Naive B cell (primary cell): ENCODE measurements around the gene GABRA5. TPM values are rescaled to one million over a fixed set of nuclear protein-coding genes. Genes with fewer than 3 reads are reported as not detected.
A peak's percentile ranks its signal among the peaks of the same experiment; 100 is the strongest.
"Not testable (repeated sequence)": the region's sequence is repeated elsewhere in the genome, so short reads cannot be mapped to it uniquely, and the experiment has no call there.

ENCODE experiments used
- ATAC-seq, 2 donors: fragments of 150-1000 bp; cut with Tn5 transposase; 2 replicates each; pipeline ENCODE4 v1.10.0; 2021; ENCODE audit warnings: low read depth in 2 of 2, mild to moderate bottlenecking in 2 of 2, moderate library complexity in 2 of 2
- DNase-seq: peaks from one replicate; pipeline ENCODE4 v3.0.0; 2022
- H3K27ac Mint-ChIP-seq, 6 donors: one replicate each; pipeline ENCODE4 v1.8.0; 2020 to 2022; ENCODE audit warnings: mild to moderate bottlenecking in 6 of 6, mixed read lengths in 6 of 6, moderate library complexity in 5 of 6, inconsistent platforms in 2 of 6
- H3K27me3 Mint-ChIP-seq, 3 donors: one replicate each; pipeline ENCODE4 v1.8.0; 2021 to 2022; ENCODE audit warnings: mixed read lengths in 3 of 3, mild to moderate bottlenecking in 1 of 3
- H3K36me3 Mint-ChIP-seq, 2 donors: one replicate each; pipeline ENCODE4 v1.8.0; 2020 to 2022; ENCODE audit warnings: mixed read lengths in 2 of 2, inconsistent platforms in 1 of 2, mild to moderate bottlenecking in 1 of 2
- H3K4me1 Mint-ChIP-seq, 3 donors: one replicate each; pipeline ENCODE4 v1.8.0; 2020 to 2022; ENCODE audit warnings: mixed read lengths in 3 of 3, inconsistent platforms in 1 of 3, mild to moderate bottlenecking in 1 of 3, moderate library complexity in 1 of 3
- H3K4me3 Mint-ChIP-seq, 8 donors: one replicate each; pipeline ENCODE4 v1.8.0; 2020 to 2022; ENCODE audit warnings: mild to moderate bottlenecking in 8 of 8, mixed read lengths in 8 of 8, moderate library complexity in 8 of 8, inconsistent platforms in 2 of 8
- H3K9me3 Mint-ChIP-seq, 7 donors: one replicate each; pipeline ENCODE4 v1.8.0; 2020 to 2022; ENCODE audit warnings: mixed read lengths in 7 of 7, mild to moderate bottlenecking in 5 of 7, inconsistent platforms in 2 of 7, moderate library complexity in 1 of 7
- polyA plus RNA-seq, 6 donors: library from polyadenylated mRNA; unstranded; fragments of 300-500 nt; fragmentation: Illumina TruSeq; gene quantifications; one replicate each; pipeline ENCODE4 v1.2.3, GENCODE V29; 2021; ENCODE audit warnings: low read depth in 6 of 6

GABRA5 gene
- polyA plus RNA-seq, 6 donors from 2014 or later: not detected

DNA sequence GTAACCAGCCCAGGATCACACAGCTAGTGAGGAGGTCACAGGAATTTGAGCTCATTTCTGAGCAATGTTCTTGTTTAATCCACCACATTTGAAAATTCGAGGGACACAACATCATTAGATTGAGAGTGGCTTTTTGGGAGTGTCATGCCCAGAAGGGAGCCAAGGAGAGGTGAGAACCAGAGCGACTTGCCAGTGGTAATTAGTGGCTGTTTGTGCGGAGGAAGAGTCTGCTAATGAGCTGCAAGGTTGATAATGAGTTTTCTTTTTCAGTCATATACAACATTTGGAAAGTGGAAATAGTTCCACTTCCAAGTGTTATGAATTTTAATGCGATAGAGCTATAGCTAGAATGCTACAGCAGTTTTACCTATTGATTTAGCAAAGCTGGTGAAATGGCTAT is 19.7 kb downstream of the GABRA5 start:
- H3K4me3 Mint-ChIP-seq: no peak overlapping the region
- peak overlapping the region in 1 of 6 donors; percentile 3 for H3K27ac Mint-ChIP-seq
- H3K4me1 Mint-ChIP-seq: peaks cover 0 to under 1% (median 0%) of the 10 kb centered on the region in 3 donors
- no peaks in the 10 kb centered on the region for H3K36me3 Mint-ChIP-seq
- DNase-seq: no peak
- H3K27me3 Mint-ChIP-seq: peaks cover 8 to 10% (median 9%) of the 10 kb centered on the region in 3 donors
- ATAC-seq: no peak
- H3K9me3 Mint-ChIP-seq: no peaks in the 10 kb centered on the region

DNA sequence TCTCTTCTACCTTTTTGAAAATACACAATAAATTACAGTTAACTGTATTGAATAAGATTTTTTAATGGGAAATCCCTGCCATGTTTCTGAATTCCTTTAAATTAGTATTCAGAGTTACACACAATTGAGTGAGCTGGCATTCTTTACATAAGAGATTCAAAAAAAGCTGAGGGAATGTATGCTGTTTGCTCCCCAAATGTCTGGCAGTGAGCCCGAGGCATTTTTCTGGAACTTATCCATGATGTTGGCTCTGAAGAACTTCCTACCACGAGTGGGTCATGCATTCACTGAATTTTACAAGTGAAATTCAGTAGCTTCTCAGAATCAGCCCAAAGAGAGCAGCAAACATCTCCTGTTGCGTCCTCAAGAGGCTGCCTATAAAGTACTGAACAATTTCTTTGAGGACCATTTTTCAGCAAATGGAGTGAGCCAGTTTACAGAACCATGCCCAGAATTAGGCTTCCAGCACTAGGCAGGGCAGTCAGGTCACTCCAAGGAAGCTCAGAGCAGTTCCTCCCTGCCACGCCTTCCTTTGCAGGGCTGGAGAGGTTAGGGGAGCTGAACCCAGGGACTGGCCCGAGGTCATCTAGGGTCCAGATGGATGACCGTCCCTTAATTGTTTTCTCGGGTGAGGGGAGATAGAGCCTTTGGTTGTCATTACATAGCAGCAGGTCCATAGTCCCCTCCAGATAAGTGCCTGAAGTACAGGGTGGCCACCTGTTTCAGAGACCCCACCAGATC is 21.2 kb downstream of the GABRA5 start:
- no peak overlapping the region for H3K27ac Mint-ChIP-seq
- peaks cover 9 to 15% (median 12%) of the 10 kb centered on the region in 3 donors for H3K27me3 Mint-ChIP-seq
- H3K4me3 Mint-ChIP-seq: no peak overlapping the region
- no peak for ATAC-seq
- peaks cover 0 to 5% (median 0%) of the 10 kb centered on the region in 7 donors for H3K9me3 Mint-ChIP-seq
- peaks cover 0 to 4% (median 0%) of the 10 kb centered on the region in 3 donors for H3K4me1 Mint-ChIP-seq
- no peaks in the 10 kb centered on the region for H3K36me3 Mint-ChIP-seq
- DNase-seq: no peak

DNA sequence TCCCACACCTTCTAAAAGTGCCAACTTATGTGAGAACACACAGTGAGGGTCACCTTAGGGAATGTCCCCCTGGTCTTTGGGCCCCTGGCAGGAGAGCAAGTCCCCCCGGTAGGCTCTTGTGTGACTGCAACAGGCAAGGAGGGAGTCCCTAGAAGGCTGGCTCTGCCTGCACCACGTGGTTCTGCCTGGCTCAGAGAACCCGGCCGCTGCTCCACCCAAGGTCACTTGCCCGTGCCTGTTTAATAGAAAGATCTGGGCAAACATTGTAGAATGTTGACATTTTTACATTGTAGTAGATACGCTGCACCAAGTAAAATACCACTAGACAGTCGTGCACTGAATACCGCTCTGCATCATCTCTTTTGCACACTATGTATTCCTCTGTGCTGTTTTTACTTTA is 21.9 kb downstream of the GABRA5 start:
- Mint-ChIP-seq H3K4me1 (peaks cover 0 to 4% (median 0%) of the 10 kb centered on the region in 3 donors), H3K4me3 (no peak overlapping the region), H3K36me3 (no peaks in the 10 kb centered on the region), H3K27ac (no peak overlapping the region), H3K27me3 (peaks cover 9 to 19% (median 12%) of the 10 kb centered on the region in 3 donors), H3K9me3 (peaks cover 0 to 7% (median 0%) of the 10 kb centered on the region in 7 donors)
- no peak for DNase-seq
- no peak for ATAC-seq

DNA sequence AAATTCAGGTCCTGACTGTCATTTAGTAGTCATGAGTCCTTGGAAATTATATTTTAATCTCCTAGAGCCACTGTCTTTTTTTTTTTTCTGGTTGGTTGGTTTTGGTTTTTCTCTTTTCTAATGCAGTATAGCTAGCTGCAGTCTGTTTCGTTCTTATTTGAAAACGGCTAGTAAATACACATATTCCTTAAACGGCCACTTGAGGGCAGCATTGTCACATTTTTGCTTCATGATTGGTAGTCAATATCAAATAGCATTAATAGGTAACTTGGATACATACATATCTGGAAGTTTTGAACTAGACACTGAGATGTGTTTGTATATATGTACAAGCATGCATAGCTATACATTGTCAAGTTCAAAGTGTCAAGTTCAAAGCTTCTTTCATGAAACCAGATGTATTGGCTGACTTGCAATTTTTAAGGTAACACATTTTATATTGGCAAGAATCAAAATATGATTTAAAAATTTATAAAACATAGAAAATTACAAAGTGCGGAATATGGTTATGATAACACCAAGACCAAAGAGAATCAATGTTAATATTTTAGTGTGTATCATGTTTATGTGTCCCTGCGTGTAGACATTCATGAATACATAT is 22.5 kb downstream of the GABRA5 start:
- no peak overlapping the region for H3K4me3 Mint-ChIP-seq
- peaks cover 0 to 8% (median 0%) of the 10 kb centered on the region in 7 donors for H3K9me3 Mint-ChIP-seq
- peaks cover 9 to 19% (median 12%) of the 10 kb centered on the region in 3 donors for H3K27me3 Mint-ChIP-seq
- H3K4me1 Mint-ChIP-seq: peaks cover 0 to 4% (median 0%) of the 10 kb centered on the region in 3 donors
- peaks cover 0 to under 1% of the 10 kb centered on the region in 2 donors for H3K36me3 Mint-ChIP-seq
- ATAC-seq (no peak), DNase-seq (peak; percentile 19)
- H3K27ac Mint-ChIP-seq: no peak overlapping the region

DNA sequence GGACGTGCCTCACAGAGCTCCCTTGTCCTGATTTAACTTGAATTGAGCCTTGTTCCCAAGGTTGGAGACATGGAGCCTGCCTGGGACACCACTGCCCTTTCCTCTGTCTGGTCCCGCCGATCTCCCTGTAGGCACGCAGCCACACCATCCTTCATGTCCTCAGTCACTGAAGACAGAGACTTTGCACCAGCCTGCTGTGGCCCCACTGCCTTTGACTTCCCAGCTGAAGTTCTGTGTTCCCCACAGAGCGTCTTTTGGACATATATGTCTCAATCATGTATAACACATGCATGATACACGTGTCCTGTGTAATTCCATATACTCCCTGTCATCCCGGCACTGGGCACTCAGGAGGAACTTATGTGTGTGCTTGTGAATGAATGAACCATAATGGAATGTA is 23.6 kb downstream of the GABRA5 start:
- Mint-ChIP-seq H3K4me3 (no peak overlapping the region), H3K9me3 (peaks cover 0 to 13% (median 0%) of the 10 kb centered on the region in 7 donors), H3K27me3 (peaks cover 7 to 26% (median 12%) of the 10 kb centered on the region in 3 donors), H3K36me3 (peaks cover 0 to 7% of the 10 kb centered on the region in 2 donors), H3K27ac (peak overlapping the region in 1 of 6 donors; percentile 80), H3K4me1 (peaks cover 0 to 4% (median 0%) of the 10 kb centered on the region in 3 donors)
- no peak for ATAC-seq
- DNase-seq: no peak

DNA sequence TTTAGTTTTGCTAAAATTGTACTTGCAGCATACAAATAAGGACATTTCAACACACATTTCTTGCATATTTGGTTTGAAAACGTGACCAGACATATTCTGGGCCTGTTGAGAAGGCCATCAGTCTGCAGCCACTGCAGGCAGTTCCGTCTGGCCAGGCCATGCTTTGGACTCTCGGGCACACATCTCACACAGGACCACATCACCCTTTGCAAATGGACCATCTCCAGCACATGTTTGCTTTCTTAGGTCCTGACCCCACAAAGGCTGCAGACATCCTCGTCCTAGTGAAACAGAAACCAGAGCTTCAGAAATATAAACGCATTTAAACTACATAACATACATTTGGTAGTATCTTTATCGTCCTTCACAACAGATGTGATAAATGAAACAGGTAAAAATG is 24.1 kb downstream of the GABRA5 start:
- H3K27ac Mint-ChIP-seq: no peak overlapping the region
- DNase-seq: no peak
- peaks cover 0 to 16% (median 2%) of the 10 kb centered on the region in 7 donors for H3K9me3 Mint-ChIP-seq
- peaks cover 7 to 26% (median 12%) of the 10 kb centered on the region in 3 donors for H3K27me3 Mint-ChIP-seq
- no peak overlapping the region for H3K4me3 Mint-ChIP-seq
- peaks cover 0 to 7% of the 10 kb centered on the region in 2 donors for H3K36me3 Mint-ChIP-seq
- peaks cover 0 to 4% (median 0%) of the 10 kb centered on the region in 3 donors for H3K4me1 Mint-ChIP-seq
- no peak for ATAC-seq

DNA sequence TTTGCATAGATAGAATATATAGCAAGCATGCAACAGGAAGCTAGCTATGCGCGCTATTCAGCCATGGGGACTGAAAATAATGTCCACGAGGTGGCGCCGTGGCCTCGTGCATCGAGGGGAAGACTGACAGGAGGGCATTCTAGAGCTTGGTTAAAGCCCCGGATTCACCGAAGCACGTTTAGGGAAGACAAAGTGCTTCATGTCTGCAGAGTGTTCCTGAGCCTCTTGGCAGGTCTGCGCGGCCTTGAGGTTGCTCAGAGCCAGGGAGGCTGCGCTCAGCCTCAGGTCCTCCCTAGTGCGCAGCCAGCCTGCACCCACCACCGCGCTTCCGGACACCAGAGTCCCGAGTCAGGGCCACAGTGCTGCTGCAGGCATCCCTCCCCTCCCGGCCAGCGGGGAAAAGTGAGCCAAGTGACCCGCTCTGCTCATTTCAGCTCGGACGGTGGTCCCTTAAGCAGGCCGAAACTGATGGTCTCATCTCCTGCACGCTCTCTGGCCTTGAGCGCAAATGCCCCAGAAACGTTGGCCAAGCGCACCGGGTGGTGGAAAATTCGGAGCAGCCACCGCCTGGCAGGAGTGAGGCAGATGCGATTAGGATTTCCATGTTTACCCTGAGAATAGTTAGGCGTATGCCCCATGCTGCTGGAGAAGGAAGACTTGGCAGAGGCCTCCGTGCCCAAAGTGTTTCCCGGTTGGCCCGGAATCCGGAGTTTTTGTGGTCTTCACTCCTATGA is 24.8 kb downstream of the GABRA5 start:
- Mint-ChIP-seq H3K4me1 (peaks cover 0 to 4% (median 0%) of the 10 kb centered on the region in 3 donors), H3K36me3 (peaks cover 0 to 7% of the 10 kb centered on the region in 2 donors), H3K27me3 (peaks cover 9 to 26% (median 12%) of the 10 kb centered on the region in 3 donors), H3K27ac (no peak overlapping the region), H3K4me3 (no peak overlapping the region), H3K9me3 (peaks cover 0 to 16% (median 2%) of the 10 kb centered on the region in 7 donors)
- ATAC-seq (no peak), DNase-seq (no peak)

DNA sequence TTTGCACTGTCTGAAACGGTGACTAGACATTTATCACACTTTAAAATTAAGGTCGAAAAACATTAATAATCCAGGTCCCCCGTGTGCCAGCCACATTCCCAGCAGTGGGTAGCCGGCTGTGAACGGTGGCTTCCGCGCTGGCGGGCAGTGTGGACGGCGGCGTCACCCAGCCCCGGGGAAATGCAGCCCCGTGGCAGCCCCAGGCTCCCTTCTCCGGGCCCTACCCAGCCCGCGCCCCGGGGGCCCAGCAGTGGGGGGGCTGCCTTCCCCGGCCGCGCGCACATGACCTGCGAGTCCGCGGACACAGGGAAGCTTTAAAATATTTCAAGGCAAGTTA is 25.3 kb downstream of the GABRA5 start:
- Mint-ChIP-seq H3K36me3 (peaks cover 0 to 7% of the 10 kb centered on the region in 2 donors), H3K27ac (no peak overlapping the region), H3K4me1 (peaks cover 0 to 4% (median 0%) of the 10 kb centered on the region in 3 donors), H3K4me3 (no peak overlapping the region), H3K27me3 (peaks cover 9 to 26% (median 12%) of the 10 kb centered on the region in 3 donors), H3K9me3 (peaks cover 0 to 16% (median 2%) of the 10 kb centered on the region in 7 donors)
- ATAC-seq (no peak), DNase-seq (no peak)

DNA sequence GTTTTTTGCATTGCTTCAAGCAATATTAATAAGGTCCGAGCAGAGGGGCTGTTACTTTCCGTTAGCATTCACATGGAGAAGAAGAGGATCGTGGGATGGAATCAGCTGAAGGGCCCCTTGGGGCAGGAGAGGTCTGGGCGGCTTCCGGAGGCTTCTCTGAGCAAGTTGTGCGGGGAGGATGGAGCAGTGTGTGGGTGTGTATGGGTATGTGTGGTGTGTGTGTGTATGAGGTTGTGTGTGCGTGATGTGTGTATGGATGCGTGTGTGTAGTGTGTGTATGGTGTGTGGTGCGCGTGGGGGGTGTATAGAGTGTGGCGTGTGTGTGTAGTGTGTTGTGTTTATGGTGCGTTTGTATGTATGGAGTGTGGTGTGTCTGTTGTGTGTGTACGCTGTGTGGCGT is 25.8 kb downstream of the GABRA5 start:
- Mint-ChIP-seq H3K4me1 (peaks cover 0 to 4% (median 0%) of the 10 kb centered on the region in 3 donors), H3K4me3 (no peak overlapping the region), H3K36me3 (peaks cover 0 to 7% of the 10 kb centered on the region in 2 donors), H3K27ac (no peak overlapping the region), H3K9me3 (peaks cover 0 to 16% (median 2%) of the 10 kb centered on the region in 7 donors), H3K27me3 (peaks cover 9 to 26% (median 12%) of the 10 kb centered on the region in 3 donors)
- DNase-seq (no peak), ATAC-seq (no peak)

DNA sequence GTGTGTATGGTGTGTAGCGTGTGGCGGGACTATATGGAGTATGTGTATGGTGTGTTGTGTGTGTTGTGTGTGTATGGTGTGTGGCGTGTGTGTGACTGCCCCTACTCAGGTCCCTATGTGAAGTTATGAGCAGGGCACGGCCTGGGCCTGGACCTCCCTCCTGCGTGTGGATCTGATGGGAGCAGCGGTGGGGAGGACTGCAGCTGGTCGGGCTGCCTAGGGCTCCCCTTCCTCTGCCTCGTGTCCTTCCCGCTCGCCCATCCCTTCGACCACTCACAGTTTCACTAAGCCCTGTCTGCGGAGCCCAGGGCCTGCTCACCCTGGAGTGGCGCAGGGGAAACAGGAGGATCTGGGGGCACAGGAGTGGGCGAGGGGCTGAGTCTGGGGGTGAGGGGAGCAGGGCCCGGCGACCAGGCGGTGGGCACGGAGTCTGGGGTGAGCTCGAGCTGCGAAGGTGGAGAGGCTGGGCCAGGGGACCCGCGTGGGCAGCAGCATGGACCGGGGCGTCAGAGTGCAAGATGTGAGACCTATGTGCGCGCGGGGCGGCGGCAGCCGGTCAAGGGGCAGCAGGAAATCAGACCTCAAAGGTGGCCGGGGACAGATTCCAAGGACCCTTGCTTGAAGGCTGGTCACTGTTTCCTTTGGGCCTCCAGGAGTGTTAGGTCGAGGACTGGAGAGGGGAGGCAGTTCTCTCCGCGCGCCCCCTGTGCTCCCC is 26.6 kb downstream of the GABRA5 start:
- no peak for DNase-seq
- Mint-ChIP-seq H3K9me3 (peaks cover 2 to 16% (median 8%) of the 10 kb centered on the region in 7 donors), H3K4me3 (no peak overlapping the region), H3K27ac (no peak overlapping the region), H3K4me1 (peaks cover 0 to 4% (median 0%) of the 10 kb centered on the region in 3 donors), H3K27me3 (peaks cover 9 to 26% (median 12%) of the 10 kb centered on the region in 3 donors), H3K36me3 (peaks cover 0 to 7% of the 10 kb centered on the region in 2 donors)
- ATAC-seq: no peak

DNA sequence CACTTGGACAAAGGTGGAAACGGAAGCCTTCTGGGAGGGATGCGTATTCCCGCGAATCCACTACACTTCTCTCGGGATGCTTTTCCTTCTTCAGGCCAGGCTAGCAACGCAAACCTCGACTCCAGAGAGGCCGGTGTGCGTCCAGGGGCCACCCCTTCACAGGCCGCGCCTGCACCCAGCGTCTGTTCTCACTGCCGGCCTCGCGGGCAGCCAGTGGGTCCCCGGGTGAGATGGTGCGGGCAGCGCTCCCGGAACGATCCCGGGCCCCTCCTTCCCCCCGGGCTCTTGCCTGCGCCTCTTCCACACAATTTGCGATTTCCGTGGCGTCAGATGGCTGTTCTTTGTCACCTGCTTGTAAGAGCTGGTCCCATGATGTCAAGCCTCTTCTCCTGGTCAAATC is 27.3 kb downstream of the GABRA5 start:
- H3K4me1 Mint-ChIP-seq: peaks cover 0 to 4% (median 0%) of the 10 kb centered on the region in 3 donors
- H3K27ac Mint-ChIP-seq: no peak overlapping the region
- DNase-seq (no peak), ATAC-seq (no peak)
- H3K27me3 Mint-ChIP-seq: peaks cover 7 to 26% (median 12%) of the 10 kb centered on the region in 3 donors
- peaks cover 4 to 16% (median 10%) of the 10 kb centered on the region in 7 donors for H3K9me3 Mint-ChIP-seq
- H3K36me3 Mint-ChIP-seq: peaks cover 0 to 7% of the 10 kb centered on the region in 2 donors
- no peak overlapping the region for H3K4me3 Mint-ChIP-seq

DNA sequence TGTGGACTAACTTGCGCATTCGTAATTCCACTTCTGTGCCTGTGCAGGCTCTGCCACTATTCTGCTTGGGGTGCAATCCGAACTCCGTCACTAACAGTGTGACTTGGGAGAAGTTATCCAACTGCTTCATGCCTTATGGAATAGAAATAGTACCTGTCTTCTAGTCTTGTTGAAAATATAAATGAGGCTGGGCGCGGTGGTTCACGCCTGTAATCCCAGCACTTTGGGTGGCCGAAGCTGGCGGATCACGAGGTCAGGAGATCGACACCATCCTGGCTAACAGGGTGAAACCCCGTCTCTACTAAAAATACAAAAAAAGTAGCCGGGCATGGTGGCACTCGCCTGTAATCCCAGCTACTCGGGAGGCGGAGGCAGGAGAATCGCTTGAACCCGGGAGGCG is 28.5 kb downstream of the GABRA5 start:
- not testable (repeated sequence) for H3K4me1 Mint-ChIP-seq, ATAC-seq, H3K36me3 Mint-ChIP-seq, DNase-seq, H3K4me3 Mint-ChIP-seq, H3K27ac Mint-ChIP-seq
- Mint-ChIP-seq H3K9me3 (peaks cover 5 to 24% (median 16%) of the 10 kb centered on the region in 7 donors), H3K27me3 (peaks cover 4 to 23% (median 10%) of the 10 kb centered on the region in 3 donors)

DNA sequence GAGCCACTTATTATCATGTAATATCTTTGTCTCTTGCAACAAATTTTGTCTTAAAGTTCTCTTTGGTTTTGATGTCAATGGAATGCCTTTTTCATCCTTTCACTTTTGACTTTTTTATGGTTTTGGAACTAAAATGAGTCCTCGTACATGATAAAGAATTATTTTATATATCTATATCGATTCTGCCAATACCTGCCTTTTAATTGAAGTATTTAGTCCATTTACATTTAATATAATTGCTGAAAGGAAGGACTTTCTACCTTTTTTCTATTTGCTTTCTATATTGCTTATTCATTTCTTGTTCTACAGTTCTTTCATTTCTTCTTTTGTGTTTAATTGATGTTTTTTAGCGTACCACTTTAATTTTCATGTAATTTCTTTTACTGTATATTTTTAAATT is 32.8 kb downstream of the GABRA5 start:
- no peak overlapping the region for H3K4me3 Mint-ChIP-seq
- H3K4me1 Mint-ChIP-seq: no peaks in the 10 kb centered on the region
- peaks cover 16 to 62% (median 23%) of the 10 kb centered on the region in 7 donors for H3K9me3 Mint-ChIP-seq
- peaks cover 0 to 4% (median 4%) of the 10 kb centered on the region in 3 donors for H3K27me3 Mint-ChIP-seq
- ATAC-seq (no peak), DNase-seq (no peak)
- peaks cover 0 to 4% of the 10 kb centered on the region in 2 donors for H3K36me3 Mint-ChIP-seq
- no peak overlapping the region for H3K27ac Mint-ChIP-seq
